IPS DF 19.7 (cell line): Measurements from ENCODE around the gene FAM168B.

Experiments used
- DNase-seq: peaks from one replicate; pipeline ENCODE4 v3.0.0-alpha.2; 2013; ENCODE audit warnings: low read depth, low spot score

Gene FAM168B

GRCh38 chr2:131055169-131056065 is 37.8 kb downstream of the FAM168B start:
- no peak for DNase-seq

DNA sequence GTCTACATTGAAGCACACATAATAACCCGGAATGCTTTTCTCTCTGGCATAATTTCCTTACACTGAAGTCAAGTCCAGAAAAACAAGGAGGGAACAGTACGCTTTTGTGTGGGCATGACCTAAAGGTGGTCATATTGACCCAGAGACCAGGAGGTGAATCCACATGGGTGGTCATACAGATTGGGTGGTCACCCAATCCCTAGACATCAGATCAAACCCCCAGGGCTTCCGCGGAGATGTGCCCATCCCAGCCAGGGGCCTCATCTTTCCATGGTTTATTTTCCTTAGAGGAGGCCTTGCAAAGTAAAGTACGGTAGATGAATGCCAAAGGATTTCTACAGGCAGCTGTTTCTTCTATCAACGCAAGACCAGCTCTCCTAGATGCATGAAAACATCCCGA is 38.8 kb downstream of the FAM168B start:
- DNase-seq, result no peak

- DNase-seq, result no peak
These were observed 40.5 kb downstream of the FAM168B start for GRCh38 chr2:131052741-131053263.

DNA sequence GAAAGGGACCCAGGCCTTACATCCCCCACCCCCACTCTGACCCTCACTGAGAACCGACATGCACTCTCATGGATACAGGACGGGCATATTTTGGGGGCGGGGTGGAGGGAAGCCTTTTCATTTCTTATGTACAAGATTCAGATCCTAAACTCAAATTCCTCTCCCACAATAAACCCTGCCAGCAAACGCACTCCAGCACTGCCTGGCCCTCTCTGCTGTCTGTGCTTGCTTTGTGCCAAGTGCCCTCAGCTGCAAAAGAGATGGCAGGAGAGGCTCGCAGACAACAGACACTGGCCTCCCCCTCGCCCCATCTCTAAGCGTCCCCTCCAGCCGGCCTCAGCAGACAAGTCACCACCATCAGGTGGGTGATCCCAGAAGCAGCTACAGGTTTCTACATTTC is 42.4 kb downstream of the FAM168B start:
- no peak for DNase-seq

- DNase-seq, result no peak
These were observed 44.0 kb downstream of the FAM168B start for GRCh38 chr2:131049150-131049718.

- DNase-seq, result no peak
These were observed 44.6 kb downstream of the FAM168B start for GRCh38 chr2:131048641-131049040.

DNA sequence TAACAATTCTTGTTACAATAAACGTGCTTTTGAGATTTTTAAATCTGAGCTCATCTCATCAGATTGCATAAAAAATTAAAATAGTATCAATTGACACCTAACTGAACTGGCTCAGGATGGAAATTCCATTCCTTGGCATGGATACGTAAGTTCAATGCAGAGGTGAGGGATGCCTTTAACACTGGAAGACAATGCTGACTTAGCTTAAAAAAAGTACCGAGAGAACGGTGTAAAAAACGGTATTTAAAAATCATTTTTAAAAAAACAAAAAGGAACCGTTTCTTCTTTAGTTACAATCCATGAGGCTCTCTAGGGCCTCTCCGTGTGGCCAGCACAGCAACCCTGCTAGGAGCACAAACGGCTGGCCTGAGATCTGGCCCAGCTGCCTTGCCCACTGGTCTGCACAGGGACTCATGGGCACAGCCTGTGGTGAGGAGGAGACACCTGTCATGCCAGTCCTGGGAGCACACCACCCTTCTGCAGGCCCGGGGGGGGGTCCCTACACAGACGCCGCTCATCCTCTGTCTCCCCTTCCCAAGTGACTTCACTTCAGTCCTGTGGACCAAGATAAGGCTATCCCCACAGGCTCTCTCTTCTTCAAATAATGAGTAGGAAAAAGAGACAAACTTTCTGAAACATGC is 45.2 kb downstream of the FAM168B start:
- no peak for DNase-seq

GRCh38 chr2:131046918-131047652 is 46.2 kb downstream of the FAM168B start:
- no peak for DNase-seq

- no peak for DNase-seq
These were observed 47.0 kb downstream of the FAM168B start for GRCh38 chr2:131046028-131046917.

GRCh38 chr2:131045286-131046027 is 47.8 kb downstream of the FAM168B start:
- DNase-seq, result no peak

DNA sequence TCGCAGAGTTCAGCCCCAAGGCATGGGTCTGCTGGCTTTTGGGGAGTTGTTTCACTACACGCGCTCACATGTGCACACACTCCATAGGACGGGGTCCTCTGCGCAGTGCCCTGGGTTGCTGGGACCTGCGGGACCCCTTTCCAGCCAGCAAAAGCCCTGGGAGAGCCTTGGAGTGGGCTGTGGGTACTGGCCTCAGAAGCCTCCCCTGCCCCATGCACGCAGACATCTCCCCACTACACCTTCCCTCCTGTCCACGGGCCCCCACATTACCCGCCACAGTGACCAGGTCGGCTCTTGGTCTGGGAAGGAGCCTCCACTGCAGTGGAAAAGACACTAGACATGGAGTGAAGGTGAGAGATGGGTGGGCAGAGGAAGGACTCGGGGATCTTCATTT is 48.5 kb downstream of the FAM168B start:
- no peak for DNase-seq

DNA sequence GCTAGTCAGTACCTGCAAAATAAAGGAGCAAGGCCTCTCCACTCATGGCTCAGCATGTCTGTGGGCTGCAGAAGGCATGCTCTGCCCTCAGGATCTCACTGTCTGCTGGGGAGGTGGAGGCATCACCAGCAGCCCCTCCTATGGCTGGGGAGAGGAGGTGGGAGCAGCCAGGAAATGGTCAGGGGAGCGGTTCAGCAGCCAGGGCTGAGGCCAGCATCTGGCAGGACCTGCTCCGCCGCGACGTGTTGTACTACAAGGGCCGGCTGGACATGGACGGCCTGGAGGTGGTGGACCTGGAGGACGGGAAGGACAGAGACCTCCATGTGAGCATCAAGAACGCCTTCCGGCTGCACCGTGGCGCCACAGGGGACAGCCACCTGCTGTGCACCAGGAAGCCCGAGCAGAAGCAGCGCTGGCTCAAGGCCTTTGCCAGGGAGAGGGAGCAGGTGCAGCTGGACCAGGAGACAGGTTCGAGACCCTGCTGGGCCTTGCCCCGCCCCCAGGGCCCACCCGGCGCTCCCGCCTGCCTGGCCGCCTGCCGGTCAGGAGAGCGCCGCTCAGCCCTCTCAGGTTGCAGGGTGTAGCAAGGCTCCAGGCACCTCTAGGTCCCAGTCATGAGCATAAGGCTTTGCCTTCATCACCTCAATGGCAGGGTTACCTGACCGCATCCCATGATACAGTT is 49.0 kb downstream of the FAM168B start:
- no peak for DNase-seq

DNA sequence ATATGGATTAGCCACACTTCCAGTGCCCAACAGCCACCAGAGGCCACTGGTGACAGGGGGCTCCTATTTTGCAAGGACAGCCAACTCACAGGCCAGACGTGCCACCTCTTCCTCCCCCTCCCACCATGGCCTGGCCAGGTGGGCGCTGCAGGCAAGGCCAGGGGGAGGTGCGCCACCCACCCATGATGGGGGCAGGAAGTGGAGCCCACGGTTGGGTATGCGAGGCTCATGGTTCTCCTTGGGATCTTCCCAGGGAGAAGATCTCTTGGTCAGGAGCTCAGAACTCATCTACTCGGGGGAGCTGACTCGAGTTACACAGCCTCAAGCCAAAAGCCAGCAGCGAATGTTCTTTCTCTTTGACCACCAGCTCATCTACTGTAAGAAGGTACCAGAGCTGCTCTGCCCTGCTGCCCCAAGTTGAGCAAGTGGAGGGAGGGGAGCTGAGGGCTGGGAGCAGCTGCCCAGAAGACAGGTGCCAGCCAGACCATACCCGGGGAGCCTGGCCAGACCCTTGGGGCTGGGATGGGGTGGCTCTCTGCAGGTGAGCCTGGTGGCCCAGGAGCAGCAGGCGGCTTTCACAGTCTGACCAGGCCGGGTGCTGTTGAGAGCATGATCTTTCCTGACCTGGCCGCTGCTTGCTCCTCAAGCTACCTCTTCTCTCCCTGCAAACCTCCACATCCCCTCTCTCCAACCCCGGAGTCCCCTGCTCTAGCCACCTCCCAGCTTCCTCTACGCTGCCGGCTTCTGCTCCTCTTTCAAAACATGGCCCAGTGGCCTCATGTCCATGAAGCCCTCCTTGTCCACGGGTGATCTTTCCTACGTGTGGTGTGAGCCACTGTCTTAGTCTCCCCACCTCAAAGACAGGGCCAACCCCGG is 49.8 kb downstream of the FAM168B start:
- no peak for DNase-seq

DNA sequence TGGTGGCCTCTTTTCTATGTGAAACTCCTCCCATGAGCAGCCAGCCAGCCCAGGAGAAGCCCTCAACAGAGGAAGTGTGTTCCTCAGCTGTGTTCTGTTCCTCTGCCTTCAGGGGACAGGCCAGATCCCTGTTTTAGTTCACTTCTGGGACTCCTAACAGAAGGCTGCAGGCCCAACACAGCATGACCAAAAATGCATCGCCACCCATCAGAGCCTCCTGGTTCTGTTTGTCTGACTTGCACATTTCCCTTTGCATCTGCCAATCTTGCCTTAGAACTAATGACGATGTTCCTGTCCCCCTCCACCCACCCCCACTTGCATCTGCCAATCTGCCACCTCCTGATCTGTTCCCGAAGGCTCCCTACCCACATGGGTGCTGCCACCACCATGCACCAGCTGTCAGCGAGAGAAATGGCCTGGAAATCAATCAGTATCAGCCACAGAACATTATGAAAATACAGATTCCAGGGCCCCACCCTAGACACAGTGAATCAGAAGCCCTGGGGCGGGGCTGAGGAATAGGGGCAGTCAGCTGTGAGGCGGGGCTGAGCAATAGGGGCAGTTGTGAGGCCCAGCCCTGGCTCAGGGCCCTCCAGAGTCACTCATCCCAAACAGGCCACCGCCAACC is 51.0 kb downstream of the FAM168B start:
- DNase-seq, result no peak

GRCh38 chr2:131041402-131042147 is 51.7 kb downstream of the FAM168B start:
- no peak for DNase-seq

GRCh38 chr2:131040661-131041401 is 52.4 kb downstream of the FAM168B start:
- no peak for DNase-seq
